ENCODE data around the gene WFDC2.

WFDC2 gene

GRCh38 chr20:45484676-45485075 lies 15.1 kb downstream of the WFDC2 start:
- ATAC-seq = no peak
- TF ChIP-seq CREB5 (CRISPR knock-in tag; IDR thresholded peaks at IDR 0.05; ENCODE audit: low read depth) (no peak), ARNTL (CRISPR knock-in tag; IDR thresholded peaks at IDR 0.05; ENCODE audit: borderline replicate concordance, low read depth) (no peak), ZNF565 (CRISPR knock-in tag; conservative IDR thresholded peaks at IDR 0.05; ENCODE audit: low read depth) (no peak), BACH2 (CRISPR knock-in tag; IDR thresholded peaks at IDR 0.05; ENCODE audit: borderline replicate concordance) (no peak), ZNF70 (CRISPR knock-in tag; IDR thresholded peaks at IDR 0.05) (no peak), TOX (CRISPR knock-in tag; IDR thresholded peaks at IDR 0.05; ENCODE audit: borderline replicate concordance) (no peak), RARB (CRISPR knock-in tag; IDR thresholded peaks at IDR 0.05) (no peak), ESRRG (CRISPR knock-in tag; IDR thresholded peaks at IDR 0.05) (no peak), ZFP3 (CRISPR knock-in tag; IDR thresholded peaks at IDR 0.05) (no peak)

GRCh38 chr20:45485388-45485787 lies 15.8 kb downstream of the WFDC2 start:
- TF ChIP-seq ESRRG (CRISPR knock-in tag; IDR thresholded peaks at IDR 0.05) = no peak
- TF ChIP-seq TSHZ2 (CRISPR knock-in tag; IDR thresholded peaks at IDR 0.05) = no peak
- TF ChIP-seq GLIS3 (CRISPR knock-in tag; IDR thresholded peaks at IDR 0.05) = no peak
- TF ChIP-seq TOX (CRISPR knock-in tag; IDR thresholded peaks at IDR 0.05; ENCODE audit: borderline replicate concordance) = no peak
- TF ChIP-seq ZNF8 (CRISPR knock-in tag; IDR thresholded peaks at IDR 0.05) = no peak
- TF ChIP-seq CSDC2 (CRISPR knock-in tag; IDR thresholded peaks at IDR 0.05) = no peak
- TF ChIP-seq POU6F1 (CRISPR knock-in tag; IDR thresholded peaks at IDR 0.05; ENCODE audit: borderline replicate concordance, low read depth) = no peak
- TF ChIP-seq RARB (CRISPR knock-in tag; IDR thresholded peaks at IDR 0.05) = no peak
- no peak for TF ChIP-seq ZC3H10 (CRISPR knock-in tag; IDR thresholded peaks at IDR 0.05)
- no peak for ATAC-seq

- ATAC-seq = no peak
- TF ChIP-seq CSDC2 (CRISPR knock-in tag; IDR thresholded peaks at IDR 0.05) = no peak
- TF ChIP-seq TCF4 (CRISPR knock-in tag; IDR thresholded peaks at IDR 0.05; ENCODE audit: borderline replicate concordance) = no peak
- no peak for TF ChIP-seq ZNF8 (CRISPR knock-in tag; IDR thresholded peaks at IDR 0.05)
- TF ChIP-seq TSHZ2 (CRISPR knock-in tag; IDR thresholded peaks at IDR 0.05) = no peak
- TF ChIP-seq ZC3H10 (CRISPR knock-in tag; IDR thresholded peaks at IDR 0.05) = no peak
- no peak for TF ChIP-seq OSR1 (CRISPR knock-in tag; IDR thresholded peaks at IDR 0.05)
- no peak for TF ChIP-seq PATZ1 (CRISPR knock-in tag; IDR thresholded peaks at IDR 0.05; ENCODE audit: borderline replicate concordance)
- no peak for TF ChIP-seq TOX (CRISPR knock-in tag; IDR thresholded peaks at IDR 0.05; ENCODE audit: borderline replicate concordance)
- no peak for TF ChIP-seq GLIS3 (CRISPR knock-in tag; IDR thresholded peaks at IDR 0.05)
- no peak for TF ChIP-seq POU6F1 (CRISPR knock-in tag; IDR thresholded peaks at IDR 0.05; ENCODE audit: borderline replicate concordance, low read depth)
- no peak for TF ChIP-seq SNAI2 (CRISPR knock-in tag; IDR thresholded peaks at IDR 0.05)
- TF ChIP-seq CSRNP3 (CRISPR knock-in tag; IDR thresholded peaks at IDR 0.05) = no peak
- TF ChIP-seq BACH2 (CRISPR knock-in tag; IDR thresholded peaks at IDR 0.05; ENCODE audit: borderline replicate concordance) = no peak
- TF ChIP-seq ZFP30 (CRISPR knock-in tag; IDR thresholded peaks at IDR 0.05) = no peak
- TF ChIP-seq PPARA (CRISPR knock-in tag; IDR thresholded peaks at IDR 0.05; ENCODE audit: borderline replicate concordance) = no peak
- no peak for TF ChIP-seq ESRRG (CRISPR knock-in tag; IDR thresholded peaks at IDR 0.05)
- TF ChIP-seq ZNF70 (CRISPR knock-in tag; IDR thresholded peaks at IDR 0.05) = no peak
- no peak for TF ChIP-seq ISL1 (CRISPR knock-in tag; IDR thresholded peaks at IDR 0.05)
Observed at GRCh38 chr20:45487231-45487635, 17.7 kb downstream of the WFDC2 start.

Data from SK-N-SH treated with all-trans-retinoic acid at 6 μM for 48 hours (cell line).